Measurements from ENCODE around the gene PRLH.

GRCh38 chr2:237604960-237605359, 38.6 kb downstream of the PRLH start:
- TF ChIP-seq CTCF (IDR thresholded peaks at IDR 0.05; ENCODE audit: insufficient read depth, low read length, poor library complexity, severe bottlenecking) (no peak), EZH2phosphoT487 (conservative IDR thresholded peaks at IDR 0.05; ENCODE audit: low read length) (no peak)

Data from SU-DHL-6 (cell line).